Caco-2 (cell line): Measurements from ENCODE around the gene ZNF225. TPM values are rescaled to one million over a fixed set of nuclear protein-coding genes. Genes with fewer than 3 reads are reported as not detected.
"Not testable (repeated sequence)": the region's sequence is repeated elsewhere in the genome, so short reads cannot be mapped to it uniquely, and the experiment has no call there.

Source experiments
- BruUV-seq: library from RNA; stranded (reverse); fragments of 400-500 nt; replicated peaks from 2 replicates; lab custom pipeline; 2021; lab: Mats Ljungman, UMichigan
- CTCF ChIA-PET: fragments of 300-600 bp; sonication (Branson Sonifier 250); formaldehyde crosslinking; loops from one replicate; lab custom pipeline; 2022; ENCODE audit warnings: antibody characterized with exemption; lab: Charles Lee
- POLR2A ChIA-PET: fragments of 300-600 bp; sonication (Branson Sonifier 250); formaldehyde crosslinking; loops from one replicate; lab custom pipeline; 2022; ENCODE audit warnings: antibody characterized with exemption; lab: Charles Lee
- DNase-seq, 2 experiments: peaks; one replicate each; pipeline versions ENCODE4 v3.0.0 to v3.0.0-alpha.2; 2020 to 2022
- H3K27me3 ChIP-seq: replicated peaks from 2 replicates; pipeline ENCODE4 v1.6.0; 2011; ENCODE audit warnings: low read length; ENCODE audit not compliant: control insufficient read depth, insufficient read depth
- H3K36me3 ChIP-seq: 2 replicates; pipeline ENCODE4 v1.5.1; 2011; ENCODE audit warnings: low read length; ENCODE audit not compliant: control insufficient read depth, insufficient read depth
- H3K4me1 ChIP-seq: fragments of 250-450 bp; sonication (Bioruptor Pico); 2 replicates; pipeline ENCODE4 v1.5.1; 2020; ENCODE audit warnings: mild to moderate bottlenecking
- H3K4me3 ChIP-seq: 2 replicates; pipeline ENCODE4 v1.5.1; 2011; ENCODE audit warnings: low read depth, mild to moderate bottlenecking, control low read depth, low read length
- H3K9me3 ChIP-seq: fragments of 250-450 bp; sonication (Bioruptor Pico); 2 replicates; pipeline ENCODE4 v1.5.1; 2020; ENCODE audit warnings: mild to moderate bottlenecking, moderate library complexity
- H3K27ac Mint-ChIP-seq: one replicate; pipeline ENCODE4 v1.8.0; 2022; ENCODE audit warnings: mixed read lengths; ENCODE audit not compliant: unreplicated experiment
- H3K27me3 Mint-ChIP-seq: one replicate; pipeline ENCODE4 v1.8.0; 2022; ENCODE audit warnings: mixed read lengths; ENCODE audit not compliant: insufficient read depth, unreplicated experiment
- H3K36me3 Mint-ChIP-seq: one replicate; pipeline ENCODE4 v1.8.0; 2022; ENCODE audit warnings: mild to moderate bottlenecking, mixed read lengths; ENCODE audit not compliant: insufficient read depth, unreplicated experiment
- H3K4me1 Mint-ChIP-seq: one replicate; pipeline ENCODE4 v1.8.0; 2022; ENCODE audit warnings: low read depth, mixed read lengths; ENCODE audit not compliant: unreplicated experiment
- H3K4me3 Mint-ChIP-seq: one replicate; pipeline ENCODE4 v1.8.0; 2022; ENCODE audit warnings: mild to moderate bottlenecking, moderate library complexity, mixed read lengths; ENCODE audit not compliant: unreplicated experiment
- H3K9me3 Mint-ChIP-seq: one replicate; pipeline ENCODE4 v1.8.0; 2022; ENCODE audit warnings: mixed read lengths; ENCODE audit not compliant: unreplicated experiment
- CTCF ChIP-seq, 2 experiments: fragments of 200-600 bp in 1 of 2; IDR thresholded peaks; 1 replicate in 1 of 2; 2 replicates in 1 of 2; pipeline versions ENCODE4 v1.5.1 to v1.8.0; 2011 to 2022; ENCODE audit warnings: antibody characterized with exemption in 1 of 2, control low read depth in 1 of 2, inconsistent platforms in 1 of 2, low read depth in 1 of 2, low read length in 1 of 2, mild to moderate bottlenecking in 1 of 2, moderate library complexity in 1 of 2; ENCODE audit not compliant: insufficient read depth in 1 of 2, severe bottlenecking in 1 of 2, unreplicated experiment in 1 of 2
- intact Hi-C: fragments of 100-400 bp; cut with micrococcal nuclease; formaldehyde crosslinking; loops from one replicate; pipeline ENCODE4 v1.10.0; 2022; ENCODE audit not compliant: unreplicated experiment
- total RNA-seq: library from RNA; stranded (reverse); gene quantifications from 2 replicates; pipeline ENCODE4 v1.2.3, GENCODE V29; 2022

Gene ZNF225
- total RNA-seq, 1 experiment from 2014 or later = 4.8 TPM

DNA sequence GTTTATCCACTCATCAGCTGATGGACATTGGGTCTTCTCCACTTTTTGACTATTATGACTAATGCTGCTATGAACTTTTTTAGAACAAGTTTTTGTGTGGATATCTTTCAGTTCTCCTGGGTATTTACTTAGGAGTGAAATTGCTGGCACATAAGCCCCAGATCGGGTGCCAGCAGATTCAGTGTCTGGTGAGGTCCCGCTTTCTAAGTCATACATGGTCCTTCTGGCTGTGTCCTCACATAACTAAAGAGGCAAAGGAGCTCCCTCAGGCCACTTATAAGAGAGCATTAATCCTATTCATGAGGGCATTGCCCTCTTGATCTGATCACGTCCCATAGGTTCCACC, 51.1 kb downstream of the ZNF225 start:
- DNase-seq = no peak
- peaks cover 41% of the 10 kb centered on the region for H3K36me3 Mint-ChIP-seq
- H3K9me3 Mint-ChIP-seq = no peaks in the 10 kb centered on the region
- POLR2A ChIA-PET = interaction anchor here (0.5 to 1.9 kb wide), 15 partner anchors 43 to 1505 kb away, joined by 3 to 11 read pairs (median 5); partner anchors contain the start of genes SMG9, ZNF112, ZNF180 and ZNF221
- H3K27me3 Mint-ChIP-seq = no peaks in the 10 kb centered on the region
- peak overlapping the region; percentile 95 for H3K4me3 Mint-ChIP-seq
- no peaks in the 10 kb centered on the region for H3K27me3 ChIP-seq
- TSS peak; percentile 47 for BruUV-seq
- 0 out of 2 replicates have a peak, but pooled peaks cover 10% of the 10 kb centered on the region for H3K4me1 ChIP-seq
- intact Hi-C loops = loop anchor here (1.0 to 10.0 kb wide), 6 partner anchors 23 to 336 kb away; partner anchors contain the start of genes ZNF155, ZNF180, ZNF223 and ZNF225
- TF ChIP-seq CTCF (IDR thresholded peaks at IDR 0.05; ENCODE audit: insufficient read depth in 1 of 2, low read depth in 1 of 2, low read length in 1 of 2, severe bottlenecking in 1 of 2, unreplicated experiment in 1 of 2) = no peak
- H3K27ac Mint-ChIP-seq = peak overlapping the region; percentile 98
- peaks cover 6% of the 10 kb centered on the region; the same call in 1 of the 2 replicates for H3K36me3 ChIP-seq
- CTCF ChIA-PET = interaction anchor here (0.5 to 1.3 kb wide), 3 partner anchors 48 to 1959 kb away, joined by 3 to 6 read pairs (median 4); partner anchors contain the start of genes ZNF221 and ZNF227
- peak overlapping the region; percentile 28 for H3K4me3 ChIP-seq
- no peaks in the 10 kb centered on the region for H3K9me3 ChIP-seq
- H3K4me1 Mint-ChIP-seq = no peaks in the 10 kb centered on the region

DNA sequence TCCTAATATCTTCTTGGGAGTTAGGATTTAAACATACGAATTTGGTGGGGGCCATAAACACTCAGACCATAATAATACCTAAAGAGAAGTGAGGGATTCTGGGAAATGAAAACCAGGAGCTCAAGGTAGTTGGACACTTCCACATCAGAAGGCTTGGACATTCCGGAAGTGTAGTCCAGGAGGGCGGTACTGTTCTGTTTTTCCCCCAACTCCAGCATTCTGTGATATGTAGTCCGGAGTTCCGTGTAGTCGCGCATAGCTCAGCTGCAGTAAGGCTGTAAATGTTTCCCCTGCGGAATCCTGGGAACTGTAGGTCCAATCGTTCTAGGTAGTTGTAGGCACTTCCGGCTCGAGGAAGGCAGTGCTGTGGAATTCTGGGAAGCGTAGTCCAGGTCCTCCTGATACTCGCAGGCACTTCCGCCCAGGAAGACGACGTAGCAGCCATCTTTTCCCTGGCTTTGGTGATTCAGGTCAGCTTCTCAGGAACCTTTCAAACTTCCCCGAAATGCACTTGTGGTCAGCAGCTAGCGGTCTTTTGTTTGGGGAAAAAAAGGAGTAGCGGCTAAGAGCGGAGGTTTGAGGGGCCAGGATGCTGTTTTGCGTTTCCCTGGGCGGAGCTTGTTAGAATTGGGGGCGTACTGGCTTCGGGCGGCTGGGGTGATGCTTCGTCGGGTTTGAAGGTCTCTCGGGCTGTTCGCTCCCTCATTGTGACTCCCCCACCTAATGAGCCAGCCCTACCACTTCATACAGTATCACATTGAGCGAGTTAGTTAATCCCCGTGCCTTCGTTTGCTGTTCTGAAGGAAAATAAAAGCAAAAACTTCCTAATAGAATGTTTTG, 51.7 kb downstream of the ZNF225 start, which contains the start of gene ZNF226:
Gene ZNF226, plus strand, starts transcription at position 428 of the 840 bp plus-strand sequence. CDS start 4,981 bp downstream, outside the sequence.
- no peaks in the 10 kb centered on the region for H3K9me3 ChIP-seq
- ChIA-PET POLR2A (interaction anchor here (0.5 to 1.9 kb wide), 18 partner anchors 23 to 1504 kb away, joined by 3 to 11 read pairs (median 4); partner anchors contain the start of genes SMG9, ZNF112, ZNF180 and ZNF221), CTCF (interaction anchor here (1.1 to 1.3 kb wide), 2 partner anchors 48 to 214 kb away, joined by 3 to 6 read pairs; partner anchors contain the start of genes ZNF221 and ZNF227)
- intact Hi-C loops = loop anchor here (1.0 to 10.0 kb wide), 7 partner anchors 24 to 335 kb away; partner anchors contain the start of genes ZNF155, ZNF180, ZNF223 and ZNF224
- no TSS peak for BruUV-seq
- Mint-ChIP-seq H3K9me3 (no peaks in the 10 kb centered on the region), H3K4me1 (no peaks in the 10 kb centered on the region), H3K4me3 (peak within 1 kb of the TSS; percentile 95), H3K27ac (peak within 1 kb of the TSS; percentile 98), H3K27me3 (no peaks in the 10 kb centered on the region), H3K36me3 (peaks cover 47% of the 10 kb centered on the region)
- H3K27me3 ChIP-seq = no peaks in the 10 kb centered on the region
- 0 out of 2 replicates have a peak, but pooled peaks cover 10% of the 10 kb centered on the region for H3K4me1 ChIP-seq
- peak within 1 kb of the TSS; percentile 79 for H3K4me3 ChIP-seq
- peaks cover 8% of the 10 kb centered on the region; the same call in 1 of the 2 replicates for H3K36me3 ChIP-seq
- DNase-seq = peak; percentile 95 to 98
- no peak for TF ChIP-seq CTCF (IDR thresholded peaks at IDR 0.05; ENCODE audit: insufficient read depth in 1 of 2, low read depth in 1 of 2, low read length in 1 of 2, severe bottlenecking in 1 of 2, unreplicated experiment in 1 of 2)

- H3K4me1 ChIP-seq, DNase-seq, POLR2A ChIA-PET, H3K4me3 Mint-ChIP-seq, BruUV-seq, H3K27ac Mint-ChIP-seq, H3K27me3 Mint-ChIP-seq, H3K4me3 ChIP-seq, CTCF ChIA-PET, H3K27me3 ChIP-seq, H3K4me1 Mint-ChIP-seq, H3K9me3 ChIP-seq, intact Hi-C loops: not testable (repeated sequence)
- peaks cover 30% of the 10 kb centered on the region for H3K9me3 Mint-ChIP-seq
- peaks cover 86% of the 10 kb centered on the region for H3K36me3 Mint-ChIP-seq
- peaks cover 14% of the 10 kb centered on the region for H3K36me3 ChIP-seq
These were observed 57.5 kb downstream of the ZNF225 start for GRCh38 chr19:44170660-44171059.
